HS-27A (cell line): ENCODE data around the gene IFNL3.
"Not testable (repeated sequence)": the region's sequence is repeated elsewhere in the genome, so short reads cannot be mapped to it uniquely, and the experiment has no call there.

ENCODE experiments used
- DNase-seq: peaks from one replicate; pipeline ENCODE4 v3.0.0-alpha.2; 2012; ENCODE audit warnings: low read depth, missing footprints

The IFNL3 gene

GRCh38 chr19:39253374-39254149, 8.8 kb upstream of the IFNL3 start:
- no peak for DNase-seq

- no peak for DNase-seq
These were observed 7.7 kb upstream of the IFNL3 start for GRCh38 chr19:39252458-39252857.

- no peak for DNase-seq
These were observed 7.0 kb upstream of the IFNL3 start for GRCh38 chr19:39251846-39252245.

- DNase-seq: no peak
These were observed 6.3 kb upstream of the IFNL3 start for GRCh38 chr19:39251081-39251480.

GRCh38 chr19:39248806-39249205, 4.0 kb upstream of the IFNL3 start, which contains the start of gene IFNL4:
IFNL4 (minus strand) TSS chr19:39248856.
- DNase-seq: no peak

GRCh38 chr19:39247701-39248664, 3.2 kb upstream of the IFNL3 start:
- DNase-seq: no peak

GRCh38 chr19:39246951-39247669, 2.3 kb upstream of the IFNL3 start:
- DNase-seq: peak; percentile 33

GRCh38 chr19:39245166-39245565, 360 bp upstream of the IFNL3 start:
- not testable (repeated sequence) for DNase-seq

GRCh38 chr19:39243741-39244140, 1.1 kb downstream of the IFNL3 start:
- not testable (repeated sequence) for DNase-seq

GRCh38 chr19:39240421-39240820, 4.4 kb downstream of the IFNL3 start:
- DNase-seq: no peak

- no peak for DNase-seq
These were observed 5.9 kb downstream of the IFNL3 start for GRCh38 chr19:39238944-39239343.

GRCh38 chr19:39238209-39238608, 6.6 kb downstream of the IFNL3 start:
- DNase-seq: no peak

- DNase-seq: no peak
These were observed 7.3 kb downstream of the IFNL3 start for GRCh38 chr19:39237200-39238184.

- DNase-seq: no peak
These were observed 8.3 kb downstream of the IFNL3 start for GRCh38 chr19:39236527-39236926.

- DNase-seq: no peak
These were observed 12.1 kb downstream of the IFNL3 start for GRCh38 chr19:39232708-39233107.

- DNase-seq: no peak
These were observed 14.6 kb downstream of the IFNL3 start for GRCh38 chr19:39230096-39230764.

- no peak for DNase-seq
These were observed 19.9 kb downstream of the IFNL3 start for GRCh38 chr19:39224910-39225309.

- no peak for DNase-seq
These were observed 21.0 kb downstream of the IFNL3 start for GRCh38 chr19:39223703-39224279.

- DNase-seq: not testable (repeated sequence)
These were observed 25.7 kb downstream of the IFNL3 start for GRCh38 chr19:39219108-39219507.
